GM12892 (cell line): ENCODE results near the gene ADCY1.

Source experiments
- POLR2A ChIP-seq: IDR thresholded peaks from 2 replicates; pipeline ENCODE4 v1.6.1; 2011; ENCODE audit warnings: low read depth, low read length, control low read depth
- POLR2AphosphoS5 ChIP-seq: IDR thresholded peaks from 2 replicates; pipeline ENCODE4 v1.6.1; 2011; ENCODE audit warnings: low read depth, low read length, control low read depth

DNA sequence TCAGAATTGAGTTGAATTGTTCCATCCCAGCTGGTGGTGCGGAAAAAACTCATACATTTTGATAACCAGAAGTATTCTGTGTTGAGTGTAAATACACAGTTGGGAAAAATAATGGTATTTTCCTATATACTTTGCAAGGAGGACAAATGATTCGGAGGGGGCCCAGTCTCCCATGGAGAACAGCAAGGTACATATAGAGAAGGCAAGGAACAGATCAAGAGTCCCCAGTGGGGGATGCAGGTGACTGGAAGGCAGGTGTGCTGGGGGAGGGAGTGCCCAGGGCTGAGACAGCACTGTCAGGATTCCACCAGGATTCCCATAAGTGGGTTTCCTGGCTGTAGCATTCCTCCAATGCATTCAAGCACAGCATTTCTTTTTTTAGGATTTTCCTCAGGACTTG, 10.8 kb upstream of the ADCY1 start:
- TF ChIP-seq POLR2A (no peak), POLR2AphosphoS5 (no peak)
